ENCODE data around the gene FAM171A2. TPM values are rescaled to one million over a fixed set of nuclear protein-coding genes. Genes with fewer than 3 reads are reported as not detected.

FAM171A2 gene
- total RNA-seq, 4 donors from 2014 or later = 0.42 to 2.0 (median 1.2) TPM

GRCh38 chr17:44360826-44361225, 2.8 kb downstream of the FAM171A2 start:
- H3K27me3 ChIP-seq = peaks cover 0 to 21% (median 0%) of the 10 kb centered on the region in 4 donors
- TF ChIP-seq POLR2A (IDR thresholded peaks at IDR 0.05; ENCODE audit: low read depth) (no peak), CTCF (IDR thresholded peaks at IDR 0.05) (no peak), POLR2AphosphoS5 (IDR thresholded peaks at IDR 0.05) (no peak), EP300 (IDR thresholded peaks at IDR 0.05) (no peak)
- H3K4me1 ChIP-seq = peaks cover 18 to 30% (median 24%) of the 10 kb centered on the region in 4 donors
- no peak overlapping the region for H3K4me3 ChIP-seq
- H3K9me3 ChIP-seq = no peaks in the 10 kb centered on the region
- 61% methylated on average over 5 of the region's 5 CpGs for WGBS
- H3K27ac ChIP-seq (replicated peaks in 1 of 4) = no peak overlapping the region
- H3K36me3 ChIP-seq = no peaks in the 10 kb centered on the region
- DNase-seq (ENCODE audit: extremely low spot score) = no peak
- intact Hi-C loops (cut with DNase I) = no loop called here

- DNase-seq (ENCODE audit: extremely low spot score) = no peak
- no peaks in the 10 kb centered on the region for H3K36me3 ChIP-seq
- H3K4me1 ChIP-seq = peaks cover 18 to 30% (median 24%) of the 10 kb centered on the region in 4 donors
- no peak overlapping the region for H3K4me3 ChIP-seq
- WGBS = 56% methylated on average over 6 of the region's 6 CpGs
- no peaks in the 10 kb centered on the region for H3K9me3 ChIP-seq
- intact Hi-C loops (cut with DNase I) = no loop called here
- peaks cover 0 to 17% (median 0%) of the 10 kb centered on the region in 4 donors for H3K27me3 ChIP-seq
- no peak overlapping the region for H3K27ac ChIP-seq (replicated peaks in 1 of 4)
- TF ChIP-seq CTCF (IDR thresholded peaks at IDR 0.05) (no peak), POLR2AphosphoS5 (IDR thresholded peaks at IDR 0.05) (no peak), POLR2A (IDR thresholded peaks at IDR 0.05; ENCODE audit: low read depth) (no peak)
These were observed 3.5 kb downstream of the FAM171A2 start for GRCh38 chr17:44360144-44360533.

GRCh38 chr17:44359458-44360143, 4.1 kb downstream of the FAM171A2 start:
- Histone ChIP-seq H3K36me3 (no peaks in the 10 kb centered on the region), H3K4me1 (peaks cover 18 to 30% (median 24%) of the 10 kb centered on the region in 4 donors), H3K9me3 (no peaks in the 10 kb centered on the region), H3K27me3 (peaks cover 0 to 17% (median 0%) of the 10 kb centered on the region in 4 donors), H3K4me3 (no peak overlapping the region), H3K27ac (replicated peaks in 1 of 4) (no peak overlapping the region)
- intact Hi-C loops (cut with DNase I) = no loop called here
- no peak for DNase-seq (ENCODE audit: extremely low spot score)
- WGBS = 89% methylated on average over 14 of the region's 14 CpGs
- TF ChIP-seq EP300 (IDR thresholded peaks at IDR 0.05) (no peak), POLR2AphosphoS5 (IDR thresholded peaks at IDR 0.05) (no peak), CTCF (IDR thresholded peaks at IDR 0.05) (no peak), POLR2A (IDR thresholded peaks at IDR 0.05; ENCODE audit: low read depth) (no peak)

- 60% methylated on average over 6 of the region's 6 CpGs for whole genome bisulfite sequencing
- no peak for DNase-seq (ENCODE audit: extremely low spot score)
- Histone ChIP-seq H3K36me3 (no peaks in the 10 kb centered on the region), H3K4me1 (peaks cover 17 to 31% (median 22%) of the 10 kb centered on the region in 4 donors), H3K27me3 (peaks cover 0 to 17% (median 0%) of the 10 kb centered on the region in 4 donors), H3K27ac (replicated peaks in 1 of 4) (no peak overlapping the region), H3K9me3 (no peaks in the 10 kb centered on the region), H3K4me3 (no peak overlapping the region)
- intact Hi-C loops (cut with DNase I) = no loop called here
- TF ChIP-seq POLR2A (IDR thresholded peaks at IDR 0.05; ENCODE audit: low read depth) = no peak
- TF ChIP-seq POLR2AphosphoS5 (IDR thresholded peaks at IDR 0.05) = no peak
- no peak for TF ChIP-seq CTCF (IDR thresholded peaks at IDR 0.05)
These were observed 4.6 kb downstream of the FAM171A2 start for GRCh38 chr17:44359006-44359405.

Measured in esophagus muscularis mucosa (tissue), 4 donors.